GM10847 (cell line): ENCODE data around the gene ARHGEF2.

Experiments used
- POLR2A ChIP-seq: IDR thresholded peaks from 2 replicates; pipeline ENCODE4 v1.6.1; 2011; ENCODE audit not compliant: insufficient read length; ENCODE audit errors: extremely low read depth

Gene ARHGEF2

DNA sequence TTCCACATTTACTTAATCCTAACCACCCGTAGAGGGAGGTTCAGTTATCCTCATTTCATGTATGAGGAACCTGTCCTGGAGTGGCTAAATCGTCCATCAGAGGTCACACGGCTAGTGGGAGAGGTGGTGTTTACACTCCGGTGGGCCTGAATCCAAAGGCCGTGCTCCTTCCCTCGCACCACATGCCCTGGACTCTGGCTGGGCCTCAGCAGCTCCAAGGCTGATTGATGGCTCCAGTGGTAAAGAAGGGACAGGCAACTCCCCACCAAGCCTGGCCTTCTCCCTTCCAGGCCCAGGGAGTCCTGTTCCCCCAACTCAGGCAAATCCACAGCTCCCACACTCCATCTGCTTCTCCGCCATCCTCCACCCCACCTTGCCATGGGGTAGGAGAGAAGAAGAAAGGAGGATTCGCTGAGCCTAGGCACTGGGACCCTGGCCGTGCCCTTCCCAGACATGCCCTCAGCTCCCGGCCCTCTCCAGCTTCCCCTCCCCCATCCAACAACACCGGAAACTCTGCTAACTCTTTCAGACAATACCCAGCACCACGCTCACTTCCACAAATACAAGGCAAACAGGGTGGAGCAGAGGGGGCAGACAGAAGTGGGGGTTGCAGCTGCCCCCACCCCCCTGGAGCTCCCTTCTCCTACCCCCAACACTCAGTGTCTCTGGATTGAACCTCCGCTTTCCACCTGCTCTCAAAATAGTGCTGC lies 10.9 kb downstream of the ARHGEF2 start:
- TF ChIP-seq POLR2A, result no peak

DNA sequence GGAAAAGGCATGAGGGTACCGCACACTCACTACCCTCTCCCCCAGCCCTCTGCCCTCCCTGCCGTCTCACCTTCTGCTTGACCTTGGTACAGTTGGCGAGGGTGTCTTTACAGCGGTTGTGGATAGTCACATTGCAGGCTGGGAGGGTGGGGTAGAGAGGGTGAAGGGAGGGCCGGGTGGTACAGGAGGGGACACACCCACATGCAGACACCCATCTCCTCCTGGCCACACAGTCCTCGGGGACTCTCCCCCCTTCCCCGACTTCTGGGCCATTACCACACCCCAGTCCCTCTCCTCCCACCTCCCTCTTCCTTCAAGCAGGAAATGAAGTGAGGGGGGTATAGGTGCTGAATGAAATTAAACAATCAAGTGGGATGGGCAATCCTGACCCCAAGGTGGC lies 11.6 kb downstream of the ARHGEF2 start:
- no peak for TF ChIP-seq POLR2A

DNA sequence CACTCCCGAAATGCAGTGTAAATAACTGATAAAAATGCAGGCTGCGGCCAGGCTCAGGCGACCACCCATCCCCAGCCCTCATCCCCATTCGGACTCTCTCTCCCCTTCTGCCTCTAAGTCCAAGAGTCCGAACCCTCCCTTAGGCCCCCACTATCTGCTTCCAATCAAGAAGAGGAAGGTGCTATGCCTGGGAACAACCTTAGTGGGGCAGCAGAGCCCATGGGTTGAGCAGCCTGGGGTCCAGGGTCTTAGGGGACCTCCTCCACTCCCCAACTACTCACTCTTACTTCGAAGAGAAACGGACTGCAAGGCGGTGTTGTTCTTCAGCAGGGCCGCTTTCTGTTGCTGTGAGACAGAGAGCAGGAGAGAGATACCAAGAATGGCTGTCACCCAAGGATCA lies 12.2 kb downstream of the ARHGEF2 start:
- no peak for TF ChIP-seq POLR2A

DNA sequence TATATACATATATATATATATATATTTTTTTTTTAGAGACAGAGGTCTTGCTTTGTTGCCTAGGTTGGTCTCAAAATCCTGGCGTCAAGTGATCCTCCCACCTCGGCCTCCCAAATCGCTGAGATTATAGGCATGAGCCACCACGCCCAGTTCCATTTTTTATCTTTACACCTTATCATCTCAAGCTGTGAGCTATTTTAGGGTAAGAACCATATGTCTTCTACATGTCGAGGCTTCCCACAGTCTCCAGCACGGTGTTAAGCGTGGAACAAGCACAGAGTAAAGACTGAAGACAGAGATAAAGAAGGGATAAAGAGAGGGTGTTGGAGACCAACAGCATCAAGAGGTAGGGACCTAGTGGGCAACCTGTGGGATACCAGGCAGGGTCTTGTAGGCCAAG lies 14.2 kb downstream of the ARHGEF2 start:
- TF ChIP-seq POLR2A, result no peak

DNA sequence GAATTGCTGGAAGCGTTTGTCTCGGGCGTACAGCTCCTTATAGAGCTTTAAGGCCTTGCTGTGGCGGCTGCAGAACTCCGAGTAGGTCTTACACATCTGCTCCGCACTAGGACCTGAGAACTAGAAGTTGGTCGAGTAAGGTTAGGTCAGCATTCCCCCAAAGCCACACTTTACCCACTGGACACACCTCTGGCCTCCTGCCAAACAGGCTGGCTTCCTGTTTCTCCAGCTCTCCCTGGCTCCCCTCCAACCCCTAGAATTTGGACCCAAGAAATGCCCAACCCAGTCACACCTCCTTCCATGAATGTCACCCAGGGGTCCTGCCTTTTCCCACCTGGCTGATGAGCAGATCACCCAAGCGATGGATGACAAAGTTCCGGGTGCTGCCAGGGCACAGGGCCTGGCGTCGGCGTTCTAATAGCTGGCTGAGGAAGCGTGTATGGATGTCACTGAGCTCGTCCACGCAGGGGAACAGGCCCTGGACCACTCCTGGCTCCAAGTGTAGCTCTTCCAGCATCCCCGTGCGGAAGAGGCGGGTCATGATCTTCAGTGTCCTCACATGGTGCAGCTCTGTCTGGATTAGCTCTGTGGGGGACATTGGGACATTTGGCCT lies 15.6 kb downstream of the ARHGEF2 start:
- no peak for TF ChIP-seq POLR2A

DNA sequence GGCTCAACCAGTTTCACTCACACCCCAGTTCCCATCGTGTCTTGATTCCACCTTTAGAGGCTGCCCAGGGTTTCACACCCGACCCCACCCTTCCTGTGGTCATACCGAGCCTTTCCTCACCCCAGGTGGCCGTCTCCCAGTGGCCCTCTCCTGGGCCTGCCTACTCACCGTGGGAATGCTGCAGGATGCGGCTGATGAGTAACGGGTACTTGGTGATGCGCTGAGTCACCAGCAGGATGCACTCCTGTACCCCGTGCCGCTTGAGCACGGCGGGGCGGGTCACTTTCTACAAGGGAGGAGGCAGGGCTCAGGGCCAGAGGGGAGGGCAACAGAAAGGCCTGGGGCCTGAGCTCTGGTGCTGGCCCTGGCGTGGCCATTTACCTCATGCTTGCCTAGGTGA lies 16.4 kb downstream of the ARHGEF2 start:
- peak; percentile 9 for TF ChIP-seq POLR2A

DNA sequence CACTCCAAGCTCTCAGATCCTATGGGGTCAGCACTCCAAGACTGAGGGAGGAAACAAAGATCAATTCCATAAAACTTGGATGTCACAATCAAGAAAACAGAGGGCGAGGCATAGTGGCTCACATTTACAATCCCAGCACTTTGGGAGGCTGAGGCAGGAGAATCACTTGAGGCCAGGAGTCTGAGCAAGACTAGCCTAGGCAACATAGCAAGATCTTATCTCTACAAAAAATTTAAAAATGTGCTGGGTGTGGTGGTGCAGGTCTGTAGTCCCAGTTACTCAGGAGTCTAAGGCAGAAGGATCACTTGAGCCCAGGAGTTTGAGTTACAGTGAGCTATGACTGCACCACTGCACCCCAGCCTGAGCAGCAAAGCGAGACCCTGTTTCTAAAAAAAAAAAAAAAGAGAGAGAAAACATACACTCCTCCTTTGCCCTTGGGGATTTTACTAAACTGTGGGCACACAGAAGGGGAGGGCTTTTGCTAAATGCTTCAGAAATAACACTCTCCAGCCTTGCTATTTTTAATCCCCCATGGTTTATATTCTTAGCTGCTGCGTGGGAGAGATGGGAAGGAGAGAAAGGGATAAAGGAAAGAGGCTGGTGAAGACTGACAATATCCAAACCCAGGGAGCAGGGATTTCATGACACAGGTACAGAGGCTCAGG lies 18.1 kb downstream of the ARHGEF2 start:
- TF ChIP-seq POLR2A, result no peak

DNA sequence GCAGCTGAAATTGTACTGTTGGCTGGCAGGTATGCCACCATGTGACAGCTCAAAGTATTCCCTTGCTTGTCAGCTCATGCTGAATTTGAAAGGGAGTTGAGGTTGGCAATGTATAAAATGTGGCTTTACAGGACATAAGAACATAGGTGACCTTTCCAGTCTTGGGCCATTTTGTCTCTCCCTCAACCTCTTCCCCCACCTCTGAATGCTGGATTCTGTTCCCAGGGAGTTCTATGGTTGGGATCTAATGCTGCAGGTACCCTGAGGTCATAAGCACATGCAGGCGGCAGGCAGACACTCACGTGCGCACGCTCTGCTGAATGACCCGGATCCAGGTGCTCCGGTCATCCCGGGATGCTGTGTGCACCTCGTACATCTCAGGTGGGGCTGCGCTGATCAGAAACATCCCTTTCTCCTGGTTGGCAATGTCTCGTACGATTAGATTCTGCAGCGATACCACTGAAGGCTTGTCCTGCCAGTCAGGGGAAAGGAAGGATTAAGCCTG lies 20.9 kb downstream of the ARHGEF2 start:
- TF ChIP-seq POLR2A, result no peak

DNA sequence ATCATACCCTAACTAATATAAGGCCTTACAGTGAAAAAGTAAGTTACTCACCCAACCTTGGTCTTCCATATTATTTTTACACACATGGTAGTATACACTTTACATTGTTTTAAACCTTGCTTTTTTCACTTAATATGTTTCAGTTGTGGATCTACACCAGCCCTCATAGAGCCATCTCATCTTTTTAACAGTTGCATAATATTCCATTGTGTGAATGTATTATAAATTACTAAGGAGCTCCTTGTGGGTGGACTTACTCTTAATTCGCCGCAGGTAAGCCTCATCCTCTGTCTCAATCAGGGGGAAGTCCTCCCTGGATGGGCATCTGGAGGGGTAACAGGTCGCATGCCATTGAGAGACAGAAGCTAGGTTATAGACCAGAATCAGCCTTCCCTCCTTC lies 23.7 kb downstream of the ARHGEF2 start:
- TF ChIP-seq POLR2A, result no peak

DNA sequence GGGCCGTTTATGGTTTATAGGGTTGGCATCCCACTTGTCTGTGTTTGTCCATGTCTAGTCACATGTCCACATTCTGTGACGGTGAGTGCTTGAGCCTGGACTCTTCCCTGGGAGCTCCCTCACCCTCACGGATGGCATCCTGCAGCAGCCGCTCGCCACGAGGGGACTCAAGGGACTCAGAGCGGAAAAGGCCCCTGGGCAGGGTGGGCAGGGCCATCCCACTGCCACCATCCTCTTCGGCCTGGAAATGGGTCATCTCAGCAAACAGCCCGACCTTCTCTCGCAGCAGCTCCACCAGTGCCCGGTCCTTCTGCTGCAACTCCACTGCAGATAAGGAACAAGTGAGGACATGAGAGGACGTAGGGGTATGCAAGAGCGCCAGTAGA lies 25.8 kb downstream of the ARHGEF2 start:
- TF ChIP-seq POLR2A, result no peak

DNA sequence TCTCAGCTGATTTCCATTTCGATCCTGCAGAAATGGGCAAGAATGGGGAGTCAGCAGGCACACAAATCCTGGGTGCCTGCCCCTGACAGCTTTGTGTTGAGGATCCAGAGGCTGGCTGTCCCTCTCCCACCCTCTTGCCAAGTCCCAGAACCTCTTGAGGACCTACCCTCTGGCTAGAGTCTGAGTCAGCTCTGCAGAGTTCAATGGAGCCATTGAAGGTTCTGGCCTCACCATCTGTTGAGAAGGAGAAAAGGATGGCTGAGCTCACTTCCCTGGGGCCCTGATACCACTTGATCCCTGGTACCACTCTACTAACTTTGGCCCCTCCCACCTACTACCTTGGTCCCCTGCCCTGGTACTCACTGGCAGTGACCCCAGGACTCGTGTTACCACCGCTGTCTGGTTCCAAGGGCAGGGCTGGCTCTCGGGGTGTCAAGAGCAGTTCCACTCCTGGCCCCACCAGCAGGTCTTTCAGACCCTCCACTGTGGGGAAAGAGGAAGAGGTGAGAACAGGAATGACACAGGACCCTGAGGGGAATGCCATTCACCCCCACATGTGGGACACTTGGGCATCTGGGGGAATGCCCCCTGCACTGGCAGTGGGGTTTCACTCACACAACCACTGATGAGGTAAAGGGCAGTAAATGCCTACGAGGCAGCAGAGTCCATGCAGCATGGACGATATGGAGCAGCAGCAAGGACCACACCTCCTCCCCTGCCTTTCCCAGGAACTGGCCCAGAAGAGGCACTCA lies 26.4 kb downstream of the ARHGEF2 start:
- no peak for TF ChIP-seq POLR2A

DNA sequence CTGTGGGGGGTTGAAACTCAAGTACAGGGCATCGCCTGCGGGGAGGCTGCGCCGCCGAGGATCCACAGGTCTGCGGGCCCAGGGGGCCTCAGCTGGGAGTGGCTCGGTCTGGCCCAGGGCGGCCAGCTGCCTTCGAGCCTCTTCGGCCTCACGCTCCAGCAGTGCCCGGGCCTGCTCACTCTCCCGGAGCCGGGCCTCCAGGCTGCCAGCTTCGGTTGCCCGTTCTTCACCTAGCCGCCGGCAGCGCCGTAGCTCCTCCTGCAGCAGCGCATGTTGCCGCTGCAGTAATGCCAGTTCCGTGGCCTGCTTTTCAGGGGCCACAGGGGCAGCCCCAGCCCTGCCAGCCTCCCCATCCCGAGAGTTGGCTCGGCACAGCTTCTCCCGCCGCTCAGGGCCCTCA lies 27.5 kb downstream of the ARHGEF2 start:
- TF ChIP-seq POLR2A, result no peak

DNA sequence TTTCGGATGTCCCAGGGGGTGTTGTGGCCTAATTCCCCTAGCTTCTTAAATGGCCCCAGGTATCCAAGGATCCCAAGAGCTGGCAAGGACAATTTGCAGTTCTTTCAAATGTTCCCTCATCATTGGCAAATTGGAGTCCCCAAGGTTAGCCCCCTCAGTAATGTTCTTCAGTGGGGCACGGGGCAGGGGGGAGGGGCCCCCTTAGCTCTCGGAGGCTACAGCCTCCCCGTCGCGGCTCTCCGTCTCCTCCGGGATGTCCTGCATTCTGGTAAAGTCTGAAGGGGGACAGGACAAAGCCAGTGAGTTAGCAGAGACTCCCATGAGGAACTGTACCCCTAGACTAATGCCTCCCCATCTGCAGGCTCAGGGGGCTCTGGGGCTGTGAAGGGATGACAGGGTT lies 30.6 kb downstream of the ARHGEF2 start:
- no peak for TF ChIP-seq POLR2A

DNA sequence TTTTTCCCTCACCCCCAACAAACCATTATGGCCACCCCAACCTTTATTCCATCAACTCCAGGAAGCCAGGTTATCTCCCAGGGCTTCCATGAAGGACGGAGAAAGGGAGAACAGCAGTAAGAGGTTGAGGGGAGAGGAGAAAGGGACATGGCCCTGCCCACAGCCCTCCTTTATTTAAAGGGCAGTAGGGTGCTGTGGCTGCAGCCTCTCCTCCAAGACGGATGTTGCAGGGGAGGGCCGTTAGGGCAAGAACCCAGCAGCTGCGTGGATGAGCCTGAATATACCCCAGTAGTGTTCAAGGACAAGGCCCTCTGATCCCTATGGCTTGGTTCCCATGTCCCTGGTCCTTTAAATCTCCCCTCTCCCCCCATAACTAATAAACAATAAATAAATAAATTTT lies 31.1 kb downstream of the ARHGEF2 start:
- TF ChIP-seq POLR2A, result no peak

DNA sequence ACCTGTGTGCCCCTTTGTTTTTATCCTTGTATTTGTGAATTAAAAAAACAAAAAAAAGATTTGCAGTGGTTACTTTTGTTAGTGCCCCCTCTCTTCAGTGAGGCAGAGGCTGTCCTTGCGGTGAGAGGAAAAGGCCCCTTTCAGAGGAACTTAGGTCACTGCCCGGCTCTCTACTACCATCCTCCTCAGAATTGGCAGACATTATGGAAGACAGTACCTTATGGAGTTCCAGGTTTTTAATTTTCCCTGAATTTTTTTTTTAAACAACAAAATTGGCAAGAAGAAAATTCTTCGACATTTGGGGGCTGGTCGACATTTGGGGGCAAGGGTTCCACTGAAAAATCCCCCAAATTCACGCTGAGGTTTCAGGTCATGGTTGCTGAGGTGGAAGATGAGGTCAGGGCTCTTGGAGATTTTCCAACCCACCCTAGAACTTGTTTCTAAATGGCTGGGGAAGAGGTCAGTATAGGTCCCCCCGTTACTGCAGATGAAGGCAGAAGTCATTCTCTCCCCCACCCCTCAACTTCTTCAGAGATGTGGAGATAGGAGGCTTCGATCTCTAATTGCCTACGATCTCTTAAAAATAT lies 31.6 kb downstream of the ARHGEF2 start:
- TF ChIP-seq POLR2A, result no peak

DNA sequence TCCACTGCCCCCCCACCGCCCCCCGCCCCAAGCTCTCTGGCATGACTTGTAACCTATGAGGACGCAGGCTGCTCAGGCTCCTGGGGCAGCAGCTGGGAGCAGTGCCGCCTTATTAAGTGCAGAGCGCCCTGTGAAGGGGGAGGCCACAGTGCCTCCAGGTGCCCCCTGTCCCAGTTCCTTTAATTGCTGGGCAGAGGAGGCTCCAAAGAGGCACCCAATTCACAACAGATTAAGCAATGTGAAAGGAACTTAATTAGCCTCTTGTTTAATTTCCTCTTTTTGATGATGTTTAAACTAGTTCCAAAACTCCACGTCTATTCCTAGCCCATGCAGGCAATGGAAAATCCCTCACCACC lies 33.9 kb downstream of the ARHGEF2 start:
- no peak for TF ChIP-seq POLR2A

DNA sequence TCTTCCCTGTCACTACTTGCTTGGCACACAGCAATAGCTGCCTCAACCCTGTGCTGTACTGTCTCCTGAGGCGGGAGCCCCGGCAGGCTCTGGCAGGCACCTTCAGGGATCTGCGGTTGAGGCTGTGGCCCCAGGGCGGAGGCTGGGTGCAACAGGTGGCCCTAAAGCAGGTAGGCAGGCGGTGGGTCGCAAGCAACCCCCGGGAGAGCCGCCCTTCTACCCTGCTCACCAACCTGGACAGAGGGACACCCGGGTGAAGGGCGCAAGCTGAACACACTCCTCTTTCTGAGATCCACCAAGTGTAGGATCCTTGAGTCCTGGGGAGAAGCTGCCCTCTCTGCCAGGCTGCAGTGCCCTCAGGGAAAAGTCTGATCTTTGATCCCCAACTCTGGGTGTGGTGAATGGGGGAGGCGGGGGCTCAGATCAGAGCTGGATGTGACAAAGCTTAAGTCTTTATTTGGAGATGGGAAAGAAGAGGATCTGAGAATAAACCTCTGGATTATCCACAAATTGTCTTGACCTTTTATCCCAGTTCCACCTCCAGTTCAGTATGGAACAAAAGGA lies 35.7 kb downstream of the ARHGEF2 start:
- no peak for TF ChIP-seq POLR2A
